ENCODE measurements around the gene THAP12.

GRCh38 chr11:76382209-76382608 lies 1.3 kb upstream of the THAP12 start:
- TF ChIP-seq ATF3 (IDR thresholded peaks at IDR 0.05; ENCODE audit: borderline replicate concordance, extremely low read depth, low read depth, low read length) = no peak
- no peak for TF ChIP-seq SP1 (IDR thresholded peaks at IDR 0.05; ENCODE audit: low read depth, low read length)
- TF ChIP-seq TCF12 (IDR thresholded peaks at IDR 0.05; ENCODE audit: low read depth, low read length) = no peak
- no peak for TF ChIP-seq BCL3 (IDR thresholded peaks at IDR 0.05; ENCODE audit: borderline replicate concordance, insufficient read depth, low read depth, low read length, poor library complexity, severe bottlenecking)
- no peak for TF ChIP-seq NFXL1 (IDR thresholded peaks at IDR 0.05; ENCODE audit: borderline replicate concordance)

Measured in GM12878 (cell line).